Measurements from ENCODE around the gene ABCC3. TPM values are rescaled to one million over a fixed set of nuclear protein-coding genes. Genes with fewer than 3 reads are reported as not detected.

The ABCC3 gene
- total RNA-seq, 2 donors from 2014 or later = 0.22 to 0.91 TPM

- no peaks in the 10 kb centered on the region for H3K9me3 Mint-ChIP-seq
- TF ChIP-seq, protein P1, sequence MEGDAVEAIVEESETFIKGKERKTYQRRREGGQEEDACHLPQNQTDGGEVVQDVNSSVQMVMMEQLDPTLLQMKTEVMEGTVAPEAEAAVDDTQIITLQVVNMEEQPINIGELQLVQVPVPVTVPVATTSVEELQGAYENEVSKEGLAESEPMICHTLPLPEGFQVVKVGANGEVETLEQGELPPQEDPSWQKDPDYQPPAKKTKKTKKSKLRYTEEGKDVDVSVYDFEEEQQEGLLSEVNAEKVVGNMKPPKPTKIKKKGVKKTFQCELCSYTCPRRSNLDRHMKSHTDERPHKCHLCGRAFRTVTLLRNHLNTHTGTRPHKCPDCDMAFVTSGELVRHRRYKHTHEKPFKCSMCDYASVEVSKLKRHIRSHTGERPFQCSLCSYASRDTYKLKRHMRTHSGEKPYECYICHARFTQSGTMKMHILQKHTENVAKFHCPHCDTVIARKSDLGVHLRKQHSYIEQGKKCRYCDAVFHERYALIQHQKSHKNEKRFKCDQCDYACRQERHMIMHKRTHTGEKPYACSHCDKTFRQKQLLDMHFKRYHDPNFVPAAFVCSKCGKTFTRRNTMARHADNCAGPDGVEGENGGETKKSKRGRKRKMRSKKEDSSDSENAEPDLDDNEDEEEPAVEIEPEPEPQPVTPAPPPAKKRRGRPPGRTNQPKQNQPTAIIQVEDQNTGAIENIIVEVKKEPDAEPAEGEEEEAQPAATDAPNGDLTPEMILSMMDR (conservative IDR thresholded peaks at IDR 0.05) = no peak
- Histone ChIP-seq H3K27ac (ENCODE audit: low read depth, low read length) (no peak overlapping the region), H3K4me3 (ENCODE audit: low read length) (no peak overlapping the region), H3K27me3 (ENCODE audit: control insufficient read depth, insufficient read depth, low read length, poor library complexity, severe bottlenecking) (no peaks in the 10 kb centered on the region), H3K9ac (ENCODE audit: extremely low read depth, low read length, poor library complexity, severe bottlenecking) (no peak overlapping the region), H3K9me3 (ENCODE audit: control insufficient read depth, low read length) (no peaks in the 10 kb centered on the region), H3K4me1 (ENCODE audit: control insufficient read depth, insufficient read depth, low read length) (peaks cover 20% of the 10 kb centered on the region), H3K36me3 (ENCODE audit: control insufficient read depth, insufficient read depth, low read length) (no peaks in the 10 kb centered on the region)
- H3K27me3 Mint-ChIP-seq (ENCODE audit: insufficient read depth) = no peaks in the 10 kb centered on the region
- peak overlapping the region; percentile 35 for H3K27ac Mint-ChIP-seq
- H3K4me3 Mint-ChIP-seq = no peak overlapping the region
- H3K4me1 Mint-ChIP-seq = peaks cover 32% of the 10 kb centered on the region
- 83 to 86% methylated on average over 18 of the region's 18 CpGs for WGBS, 2 experiments (ENCODE audit: insufficient coverage in 1 of 2, insufficient read length in 1 of 2)
- DNase-seq = no peak
- no peaks in the 10 kb centered on the region for H3K36me3 Mint-ChIP-seq (ENCODE audit: low read depth)
Observed at GRCh38 chr17:50588391-50589049, 46.2 kb upstream of the ABCC3 start.

DNA sequence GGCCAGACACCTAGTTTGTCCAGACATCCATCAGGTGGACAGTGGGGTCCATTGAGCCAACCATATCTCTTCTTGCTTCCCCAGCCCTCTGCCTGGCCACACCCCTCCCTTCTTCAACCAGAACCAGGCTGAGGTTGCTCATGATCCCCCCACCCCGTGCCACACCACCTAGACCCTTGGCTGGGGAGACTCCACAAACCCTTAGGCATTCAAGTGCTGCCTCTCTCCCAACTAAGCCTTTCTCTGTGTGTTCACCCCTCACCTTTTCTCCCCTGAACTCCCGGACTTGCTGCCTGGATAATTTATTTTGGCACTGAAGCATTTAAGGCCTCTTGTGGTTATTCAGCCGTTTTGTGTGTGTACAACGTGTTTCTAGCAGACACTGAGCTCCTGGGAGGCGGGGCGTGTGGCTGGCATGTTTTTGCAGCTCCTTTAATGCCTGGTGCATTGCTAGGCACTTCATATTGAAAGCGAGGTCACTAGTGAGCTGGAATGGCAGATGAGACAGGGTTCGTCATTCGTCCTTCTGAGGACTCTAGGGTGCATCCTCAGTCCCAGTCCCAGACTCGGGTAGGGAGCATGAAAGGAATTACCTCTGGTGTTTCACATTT is 45.5 kb upstream of the ABCC3 start:
- peaks cover 20% of the 10 kb centered on the region for H3K4me1 ChIP-seq (ENCODE audit: control insufficient read depth, insufficient read depth, low read length)
- WGBS, 2 experiments (ENCODE audit: insufficient coverage in 1 of 2, insufficient read length in 1 of 2) = 86 to 88% methylated on average over 10 of the region's 10 CpGs
- Mint-ChIP-seq H3K4me3 (no peak overlapping the region), H3K27ac (no peak overlapping the region), H3K36me3 (ENCODE audit: low read depth) (no peaks in the 10 kb centered on the region), H3K4me1 (peaks cover 27% of the 10 kb centered on the region), H3K9me3 (no peaks in the 10 kb centered on the region), H3K27me3 (ENCODE audit: insufficient read depth) (no peaks in the 10 kb centered on the region)
- H3K9me3 ChIP-seq (ENCODE audit: control insufficient read depth, low read length) = no peaks in the 10 kb centered on the region
- no peak for DNase-seq
- H3K9ac ChIP-seq (ENCODE audit: extremely low read depth, low read length, poor library complexity, severe bottlenecking) = no peak overlapping the region
- H3K27ac ChIP-seq (ENCODE audit: low read depth, low read length) = no peak overlapping the region
- no peak overlapping the region for H3K4me3 ChIP-seq (ENCODE audit: low read length)
- TF ChIP-seq, protein P1 (conservative IDR thresholded peaks at IDR 0.05) = no peak
- H3K27me3 ChIP-seq (ENCODE audit: control insufficient read depth, insufficient read depth, low read length, poor library complexity, severe bottlenecking) = no peaks in the 10 kb centered on the region
- H3K36me3 ChIP-seq (ENCODE audit: control insufficient read depth, insufficient read depth, low read length) = no peaks in the 10 kb centered on the region

GRCh38 chr17:50590946-50591737 is 43.5 kb upstream of the ABCC3 start:
- Mint-ChIP-seq H3K36me3 (ENCODE audit: low read depth) (no peaks in the 10 kb centered on the region), H3K27me3 (ENCODE audit: insufficient read depth) (peaks cover 4% of the 10 kb centered on the region), H3K4me3 (no peak overlapping the region), H3K9me3 (no peaks in the 10 kb centered on the region), H3K27ac (no peak overlapping the region), H3K4me1 (peaks cover 20% of the 10 kb centered on the region)
- Histone ChIP-seq H3K9me3 (ENCODE audit: control insufficient read depth, low read length) (no peaks in the 10 kb centered on the region), H3K36me3 (ENCODE audit: control insufficient read depth, insufficient read depth, low read length) (no peaks in the 10 kb centered on the region), H3K4me3 (ENCODE audit: low read length) (no peak overlapping the region), H3K9ac (ENCODE audit: extremely low read depth, low read length, poor library complexity, severe bottlenecking) (no peak overlapping the region), H3K4me1 (ENCODE audit: control insufficient read depth, insufficient read depth, low read length) (peaks cover 16% of the 10 kb centered on the region), H3K27ac (ENCODE audit: low read depth, low read length) (no peak overlapping the region), H3K27me3 (ENCODE audit: control insufficient read depth, insufficient read depth, low read length, poor library complexity, severe bottlenecking) (no peaks in the 10 kb centered on the region)
- 93 to 98% methylated on average over 11 to 24 of the region's 24 CpGs for WGBS, 2 experiments (ENCODE audit: insufficient coverage in 1 of 2, insufficient read length in 1 of 2)
- no peak for DNase-seq
- TF ChIP-seq, protein P1 (conservative IDR thresholded peaks at IDR 0.05) = no peak
